NCI-H345 treated with DMSO at 0.1 percent for 48 hours (cell line): ENCODE data around the gene ZNF536.
"Not testable (repeated sequence)": the region's sequence is repeated elsewhere in the genome, so short reads cannot be mapped to it uniquely, and the experiment has no call there.

Source experiments
- DNase-seq: peaks from one replicate; lab custom pipeline; 2025; ENCODE audit not compliant: unreplicated experiment; lab: John Stamatoyannopoulos, UW

ZNF536 gene

DNA sequence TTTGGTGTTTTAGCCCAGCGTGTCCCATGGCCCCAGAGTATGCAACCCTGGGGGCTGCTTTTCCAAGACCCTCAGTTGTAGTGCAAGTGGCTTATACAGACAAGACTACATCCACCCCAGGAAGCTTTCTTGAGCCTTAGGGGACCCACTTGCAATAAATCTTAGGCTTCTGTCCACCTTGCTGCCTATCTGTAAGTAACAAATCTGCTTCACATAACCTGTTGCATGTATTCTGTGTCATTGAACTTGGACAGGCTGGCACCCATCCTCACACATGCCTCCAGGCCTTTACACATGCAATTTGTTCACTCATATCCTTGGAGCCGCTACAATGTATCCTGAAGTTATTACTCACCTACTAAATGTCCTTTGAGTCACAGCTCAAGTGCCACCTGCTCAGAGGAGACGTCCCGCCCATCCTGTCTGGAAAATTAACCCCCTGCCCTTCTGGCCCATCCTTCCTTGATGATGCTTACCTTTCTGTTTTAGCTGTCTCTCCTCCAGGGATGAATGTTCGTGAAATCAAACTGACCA is 101.2 kb downstream of the ZNF536 start:
- no peak for DNase-seq

GRCh38 chr19:30476997-30477396 is 104.8 kb downstream of the ZNF536 start:
- DNase-seq, result no peak

DNA sequence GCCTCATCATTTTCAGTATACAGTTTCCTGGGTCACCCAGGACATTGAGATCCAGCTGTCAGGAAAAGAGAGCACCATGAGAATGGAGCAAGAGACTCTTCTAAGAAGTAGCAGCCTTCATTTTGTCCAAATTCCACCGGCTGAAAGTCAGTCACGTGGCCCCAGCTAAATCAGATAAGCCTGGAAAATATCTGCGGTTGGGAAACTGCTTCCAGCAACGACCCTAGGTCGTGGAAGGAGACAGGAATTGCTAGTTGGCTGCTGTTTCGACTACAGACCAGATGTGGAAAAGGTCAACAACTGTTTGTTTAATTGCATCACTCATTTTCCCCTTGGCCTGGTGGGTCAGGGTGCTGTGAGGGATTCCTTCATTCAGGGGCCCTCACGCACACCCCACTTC is 107.0 kb downstream of the ZNF536 start:
- no peak for DNase-seq

DNA sequence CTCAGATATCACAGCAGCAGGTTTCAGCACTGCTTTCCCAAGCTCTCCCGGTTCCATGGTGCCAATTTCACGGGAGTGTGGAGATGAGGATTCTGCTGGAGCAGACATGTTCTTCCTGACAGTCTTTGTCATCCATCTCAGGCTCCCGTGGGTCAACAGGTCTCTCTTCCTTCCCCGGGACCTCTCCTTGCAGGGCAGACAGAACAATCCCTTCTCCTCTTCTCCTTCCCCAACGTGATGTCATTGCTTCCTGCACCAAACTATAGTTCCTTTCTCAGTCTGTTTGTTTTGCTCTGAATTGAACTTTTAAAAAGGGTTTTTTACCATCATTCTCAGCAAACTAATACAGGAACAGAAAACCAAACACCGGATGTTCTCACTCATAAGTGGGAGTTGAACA is 107.9 kb downstream of the ZNF536 start:
- no peak for DNase-seq

DNA sequence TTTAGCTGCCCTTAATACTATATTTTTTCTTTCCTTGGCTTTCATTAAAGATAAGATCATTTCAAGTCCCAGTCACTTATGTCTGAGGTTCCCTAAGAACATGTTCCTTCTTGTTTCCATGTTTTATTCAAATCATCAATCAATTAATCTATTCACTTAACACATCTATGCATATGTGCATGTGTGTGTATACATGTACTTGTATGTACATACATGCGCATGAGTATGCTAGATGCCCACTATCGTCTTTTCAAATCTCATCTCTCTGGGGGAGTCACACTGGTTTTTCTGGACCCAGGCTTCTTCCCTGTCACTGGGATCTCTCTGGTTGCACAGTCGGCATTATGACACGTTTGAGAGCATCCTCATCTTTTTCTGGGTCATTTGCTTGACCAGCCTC is 108.9 kb downstream of the ZNF536 start:
- DNase-seq, result no peak

DNA sequence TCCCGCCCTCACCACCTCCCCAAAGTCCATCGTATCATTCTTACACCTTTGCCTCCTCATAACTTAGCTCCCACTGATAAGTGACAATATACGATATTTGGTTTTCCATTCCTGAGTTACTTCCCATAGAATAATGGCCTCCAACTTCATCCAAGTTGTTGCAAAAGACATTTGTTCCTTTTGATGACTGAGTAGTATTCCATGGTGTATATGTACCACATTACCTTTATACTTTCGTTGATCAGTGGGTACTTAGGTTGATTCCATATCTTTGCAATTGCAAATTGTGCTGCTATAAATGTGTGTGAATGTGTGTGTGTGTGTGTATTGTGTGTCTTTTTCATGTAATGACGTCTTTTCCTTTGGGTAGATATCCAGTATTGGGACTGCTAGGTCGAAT is 109.6 kb downstream of the ZNF536 start:
- DNase-seq, result no peak

- no peak for DNase-seq
Observed at GRCh38 chr19:30482956-30483355, 110.8 kb downstream of the ZNF536 start.

GRCh38 chr19:30486250-30486649 is 114.1 kb downstream of the ZNF536 start:
- DNase-seq, result not testable (repeated sequence)

GRCh38 chr19:30487178-30487577 is 115.0 kb downstream of the ZNF536 start:
- DNase-seq, result no peak

- DNase-seq, result no peak
Observed at GRCh38 chr19:30488191-30488590, 116.0 kb downstream of the ZNF536 start.

DNA sequence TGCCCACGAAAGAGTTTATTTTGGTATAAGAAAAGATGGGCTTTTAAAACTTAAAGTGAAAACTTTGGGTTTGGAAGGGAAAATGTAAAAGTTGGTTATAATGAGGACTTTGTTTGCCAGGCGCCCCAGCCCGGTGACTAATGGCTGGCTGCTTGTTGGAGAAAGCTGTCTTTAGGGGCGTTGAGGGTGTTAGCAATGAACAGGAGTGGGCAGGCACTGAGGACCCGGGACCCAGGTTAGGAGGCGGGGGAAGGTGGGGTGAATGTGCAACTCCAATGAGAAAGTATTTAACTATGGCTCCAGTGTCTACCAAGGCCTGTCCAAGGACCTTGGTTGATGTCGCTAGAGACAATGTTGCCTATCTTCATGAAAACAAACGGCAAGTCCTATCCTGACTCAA is 118.6 kb downstream of the ZNF536 start:
- no peak for DNase-seq

GRCh38 chr19:30492586-30493270 is 120.5 kb downstream of the ZNF536 start:
- no peak for DNase-seq

- DNase-seq, result no peak
Observed at GRCh38 chr19:30497034-30497433, 124.8 kb downstream of the ZNF536 start.

- not testable (repeated sequence) for DNase-seq
Observed at GRCh38 chr19:30498085-30498484, 125.9 kb downstream of the ZNF536 start.

- no peak for DNase-seq
Observed at GRCh38 chr19:30498707-30499106, 126.5 kb downstream of the ZNF536 start.

- DNase-seq, result no peak
Observed at GRCh38 chr19:30504272-30504671, 132.1 kb downstream of the ZNF536 start.

DNA sequence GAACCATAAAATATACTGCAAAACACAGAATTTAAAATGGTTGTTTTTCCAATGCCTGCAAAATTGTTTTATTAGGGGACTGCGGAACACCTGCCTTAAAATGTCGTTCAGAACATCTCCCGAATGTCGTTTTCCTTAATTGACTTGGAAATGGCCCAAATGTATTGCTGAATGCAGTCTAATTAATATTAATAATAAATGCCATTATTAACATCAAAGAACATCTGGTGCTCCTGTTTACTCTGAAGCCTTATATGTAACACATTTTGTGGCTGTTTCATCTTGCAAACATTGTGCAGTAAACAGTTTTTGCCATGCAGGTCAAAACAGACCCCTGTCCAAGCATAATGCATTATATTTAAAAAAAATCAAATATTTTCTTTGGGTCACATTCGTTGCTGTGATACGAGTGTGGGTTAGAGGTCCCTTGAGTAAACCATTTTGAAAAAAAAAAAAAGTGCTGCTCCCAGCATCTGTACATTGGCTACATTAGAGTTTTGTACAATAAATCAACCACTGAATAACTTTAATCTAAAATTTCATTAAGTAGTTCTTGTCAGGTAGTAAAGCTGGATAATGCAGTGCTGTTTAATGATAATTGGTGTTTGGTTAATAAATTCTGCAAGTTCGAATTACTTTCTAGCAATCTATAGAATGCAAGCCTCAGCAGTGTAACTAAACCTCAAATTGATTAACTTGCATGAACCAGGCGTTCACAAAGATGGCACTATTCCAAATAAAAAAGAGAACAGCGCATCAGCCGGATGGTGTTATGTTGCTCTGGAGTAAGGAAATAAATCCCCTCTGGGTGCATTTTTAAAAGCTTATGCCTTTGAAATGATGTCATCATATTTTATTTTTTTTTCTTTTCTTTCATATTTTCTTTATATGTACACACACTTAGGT is 140.2 kb downstream of the ZNF536 start:
- DNase-seq, result no peak

DNA sequence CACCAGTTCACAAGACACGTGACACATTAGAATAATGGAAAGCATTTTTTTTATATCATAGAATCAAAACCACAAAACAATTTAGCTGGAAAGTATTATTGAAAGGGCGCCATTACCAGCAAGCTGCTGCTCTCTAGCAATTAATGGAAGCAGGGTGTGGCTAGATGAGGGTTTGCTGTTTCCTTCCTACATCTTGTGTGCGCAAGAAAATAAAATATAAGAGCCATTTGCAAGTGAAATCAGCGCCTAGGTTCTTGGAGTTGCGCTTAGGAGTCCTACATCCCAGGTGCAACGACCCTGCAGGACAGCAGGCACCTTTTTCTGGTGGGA is 140.9 kb downstream of the ZNF536 start:
- DNase-seq, result no peak

DNA sequence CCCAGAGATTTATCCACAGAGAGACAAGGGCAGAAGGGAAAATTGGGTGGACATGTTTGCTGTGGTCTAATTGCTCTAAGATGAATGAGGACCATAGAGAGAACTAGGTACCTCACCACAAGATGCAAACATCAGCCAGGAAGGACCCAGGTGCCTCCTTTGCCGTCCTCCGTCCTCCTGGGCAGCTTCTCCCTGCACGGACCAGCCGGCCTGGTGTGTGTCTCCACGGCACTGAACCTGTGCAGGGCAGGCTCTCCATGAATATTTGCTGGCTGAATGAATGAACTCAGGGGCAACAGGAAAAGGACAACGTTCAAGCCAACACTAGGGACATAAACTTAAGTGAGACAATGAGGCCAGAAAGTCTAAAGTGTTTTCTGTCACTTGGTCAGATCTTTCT is 143.9 kb downstream of the ZNF536 start:
- no peak for DNase-seq

GRCh38 chr19:30516531-30516930 is 144.3 kb downstream of the ZNF536 start:
- no peak for DNase-seq

GRCh38 chr19:30518965-30519606 is 146.9 kb downstream of the ZNF536 start:
- DNase-seq, result no peak
